ACHN (cell line): Measurements from ENCODE around the gene GPR108.
"Not testable (repeated sequence)": the region's sequence is repeated elsewhere in the genome, so short reads cannot be mapped to it uniquely, and the experiment has no call there.

Experiments used
- DNase-seq: peaks from one replicate; pipeline ENCODE4 v3.0.0-alpha.2; 2015
- in situ Hi-C: cut with HindIII; loops from 2 replicates; pipeline ENCODE4 v1.10.0; 2017; ENCODE audit warnings: low sequenced_read_pairs, low pct_ligation_motif_present, low pct_unique_long_range_greater_than_20kb

GPR108 gene

GRCh38 chr19:6737284-6737872 lies at the start of gene GPR108:
GPR108 (minus strand) TSS chr19:6737580; CDS start chr19:6737576, 4 bp downstream.
- in situ Hi-C loops = no loop called here
- peak; percentile 99 for DNase-seq

- no peak for DNase-seq
- in situ Hi-C loops = no loop called here
Measured at GRCh38 chr19:6779206-6779605, 41.8 kb upstream of the GPR108 start.

DNA sequence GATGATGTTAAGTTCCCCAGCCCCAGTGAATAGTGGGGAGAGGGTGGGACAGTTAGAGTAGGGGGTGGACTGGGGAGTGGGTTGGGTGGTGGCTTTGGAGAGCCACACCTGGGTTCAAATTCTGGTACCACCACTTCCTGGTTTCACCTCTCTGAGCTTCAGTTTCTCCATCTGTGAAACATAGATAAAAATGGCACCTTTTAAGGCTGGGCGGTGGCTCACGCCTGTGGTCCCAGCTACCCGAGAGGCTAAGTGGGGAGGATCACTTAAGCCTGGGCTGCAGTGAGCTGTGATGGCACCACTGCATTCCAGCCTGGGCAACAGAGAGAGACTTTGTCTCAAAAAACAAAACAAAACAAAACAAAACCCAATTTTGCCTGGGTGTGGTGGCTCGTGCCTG lies 41.0 kb upstream of the GPR108 start:
- in situ Hi-C loops = no loop called here
- DNase-seq = no peak

- in situ Hi-C loops = no loop called here
- DNase-seq = no peak
Measured at GRCh38 chr19:6777434-6777833, 40.1 kb upstream of the GPR108 start.

DNA sequence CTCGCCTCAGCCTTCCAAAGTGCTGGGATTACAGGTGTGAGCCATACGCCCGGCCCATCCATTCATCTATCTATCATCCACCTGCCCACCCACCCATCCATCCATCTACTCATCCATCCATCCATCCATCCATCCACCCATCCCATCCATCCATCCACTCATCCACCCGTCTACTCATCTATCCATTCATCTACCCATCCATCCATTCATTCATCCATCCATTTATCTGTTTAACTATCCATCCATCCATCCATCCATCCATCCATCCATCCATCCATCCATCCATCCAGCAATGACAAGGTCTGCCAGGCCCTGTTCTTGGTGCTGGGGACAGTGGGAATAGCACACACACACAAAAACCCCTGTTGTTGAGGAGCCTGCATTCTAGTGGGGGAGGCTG lies 39.6 kb upstream of the GPR108 start:
- no peak for DNase-seq
- in situ Hi-C loops = no loop called here

- in situ Hi-C loops, DNase-seq: not testable (repeated sequence)
Measured at GRCh38 chr19:6776045-6776444, 38.7 kb upstream of the GPR108 start.

DNA sequence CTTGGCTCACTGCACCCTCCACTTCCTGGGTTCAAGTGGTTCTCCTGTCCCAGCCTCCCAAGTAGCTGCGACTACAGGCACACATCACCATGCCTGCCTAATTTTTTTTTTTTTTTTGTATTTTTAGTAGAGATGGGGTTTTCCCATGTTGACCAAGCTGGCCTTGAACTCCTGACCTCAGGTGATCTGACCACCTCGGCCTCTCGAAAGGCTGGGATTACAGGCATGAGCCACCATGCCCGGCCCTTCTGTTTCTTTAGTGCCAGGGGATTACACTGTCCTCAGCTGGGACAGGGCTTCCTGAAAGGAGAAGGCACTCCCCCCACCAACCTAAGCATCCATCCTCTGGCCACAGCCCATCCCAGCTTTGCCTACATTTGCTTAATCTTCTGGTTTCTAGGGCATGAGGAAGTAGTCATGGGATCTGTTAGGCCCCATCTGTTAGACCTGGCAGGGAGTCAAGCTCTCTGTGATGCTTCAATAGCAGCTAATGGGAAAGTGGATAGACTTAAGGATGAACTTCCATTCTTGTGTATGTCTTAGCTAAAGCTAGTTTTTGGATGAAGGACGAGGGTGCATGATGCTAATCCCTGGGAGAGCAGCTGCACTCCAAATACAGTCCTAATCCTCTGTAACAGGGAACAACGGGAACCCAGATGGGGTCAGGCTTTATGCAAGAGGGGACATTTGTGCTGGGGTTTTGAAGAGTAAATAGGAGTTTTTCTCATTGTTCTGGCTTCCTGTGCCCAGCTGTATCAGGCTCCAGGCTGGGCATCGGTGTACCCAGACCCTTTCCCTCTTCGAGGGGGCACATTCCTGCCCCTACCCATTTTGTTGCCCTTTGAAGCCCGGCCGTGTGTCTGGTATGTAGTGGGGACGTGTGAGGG lies 37.7 kb upstream of the GPR108 start:
- in situ Hi-C loops = no loop called here
- no peak for DNase-seq

DNA sequence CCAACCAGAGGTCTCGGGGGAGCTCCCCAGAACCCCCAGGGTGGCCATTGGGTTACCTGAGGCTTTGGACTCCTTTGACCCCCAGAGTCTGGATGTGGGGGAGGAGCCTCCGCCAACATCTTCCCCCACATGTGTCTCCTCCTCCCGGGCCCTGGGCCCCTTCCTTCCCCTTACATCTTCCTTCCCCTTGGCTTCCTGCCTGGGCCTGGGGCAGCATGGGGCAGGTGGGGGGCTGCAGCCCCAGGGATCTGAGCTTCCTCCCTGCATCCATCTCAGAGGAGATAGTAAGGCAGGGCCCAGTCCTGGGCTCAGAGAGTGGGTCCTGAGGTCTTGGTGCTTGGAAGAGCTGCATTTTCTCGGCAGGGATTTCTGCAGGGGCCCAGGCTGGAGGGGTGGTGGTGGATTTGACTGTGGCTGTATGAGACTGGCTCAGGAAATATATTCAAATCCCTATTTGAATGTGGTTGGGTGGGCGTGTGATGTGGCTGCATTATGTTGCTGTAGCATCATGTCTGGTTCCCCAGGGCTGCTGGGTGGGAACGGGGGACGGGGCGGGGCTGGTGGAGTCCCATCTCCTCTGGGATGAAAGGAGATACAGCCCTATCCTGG lies 36.0 kb upstream of the GPR108 start:
- DNase-seq = no peak
- in situ Hi-C loops = no loop called here

DNA sequence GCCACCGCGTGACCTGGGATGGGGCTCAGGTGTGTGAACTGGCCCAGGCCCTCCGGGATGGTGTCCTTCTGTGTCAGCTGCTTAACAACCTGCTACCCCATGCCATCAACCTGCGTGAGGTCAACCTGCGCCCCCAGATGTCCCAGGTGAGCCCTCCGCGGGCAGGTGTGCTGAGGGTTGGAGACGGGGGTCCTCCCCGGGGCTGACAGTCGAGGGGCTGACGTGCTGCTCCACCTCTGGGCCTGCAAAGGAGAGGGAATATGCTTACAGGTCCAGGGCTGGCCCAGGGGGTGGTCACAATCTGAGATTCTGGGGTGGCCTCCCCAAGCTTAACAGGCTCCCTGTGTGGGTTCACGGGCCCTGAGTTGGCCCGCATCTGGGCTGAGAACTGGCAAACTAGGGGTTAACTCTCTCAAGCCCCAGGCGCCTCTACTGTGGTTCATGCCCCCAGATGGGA lies 35.5 kb upstream of the GPR108 start:
- in situ Hi-C loops = no loop called here

DNA sequence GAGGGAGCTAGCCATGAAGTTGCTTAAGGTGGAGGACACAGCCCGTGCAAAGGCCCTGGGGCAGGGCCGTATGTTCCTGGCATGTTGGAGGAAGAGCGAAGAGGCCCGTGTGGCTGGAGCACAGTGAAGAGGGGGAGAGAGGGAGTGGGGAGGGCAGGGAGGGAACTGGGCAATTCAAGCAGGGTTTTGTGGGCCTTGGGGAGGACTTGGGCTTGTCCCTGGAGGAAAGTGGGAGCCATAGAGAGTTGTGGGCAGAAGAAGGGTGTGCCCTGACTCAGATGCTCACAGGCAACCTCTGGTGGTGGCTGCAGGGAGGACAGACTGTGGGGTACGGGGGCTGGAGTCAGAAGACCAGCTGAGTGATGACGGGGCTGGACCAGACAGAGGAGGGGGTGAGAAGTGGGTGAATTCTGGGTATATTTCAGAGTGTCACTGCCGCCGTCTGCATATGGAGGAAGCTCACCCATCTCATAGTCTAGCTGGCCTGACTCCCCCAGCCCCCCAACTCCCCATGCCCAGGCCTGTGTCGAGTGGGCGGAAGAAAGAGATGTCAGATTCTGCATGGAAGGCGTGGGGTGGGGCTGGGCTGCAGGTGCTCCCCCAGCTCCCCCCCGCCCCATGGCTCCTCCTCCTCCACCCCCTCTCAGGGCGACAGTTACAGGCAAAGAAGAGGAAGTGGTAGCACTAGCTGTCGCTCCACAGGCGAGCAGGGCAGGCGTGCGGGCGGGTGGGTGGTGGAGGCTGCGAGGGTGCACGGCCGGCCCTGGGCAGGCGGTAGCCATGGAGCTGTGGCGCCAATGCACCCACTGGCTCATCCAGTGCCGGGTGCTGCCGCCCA lies 34.9 kb upstream of the GPR108 start, which contains the start of gene VAV1:
Gene VAV1, plus strand, starts transcription at position 681 of the 838 bp plus-strand sequence. Its CDS starts 100 bp downstream, at position 781.
- in situ Hi-C loops = no loop called here
- DNase-seq = no peak

More for the DNA sequence above, 35.5 kb upstream of the GPR108 start:
- no peak for DNase-seq

- in situ Hi-C loops, DNase-seq: not testable (repeated sequence)
Measured at GRCh38 chr19:6771648-6772027, 34.3 kb upstream of the GPR108 start.

DNA sequence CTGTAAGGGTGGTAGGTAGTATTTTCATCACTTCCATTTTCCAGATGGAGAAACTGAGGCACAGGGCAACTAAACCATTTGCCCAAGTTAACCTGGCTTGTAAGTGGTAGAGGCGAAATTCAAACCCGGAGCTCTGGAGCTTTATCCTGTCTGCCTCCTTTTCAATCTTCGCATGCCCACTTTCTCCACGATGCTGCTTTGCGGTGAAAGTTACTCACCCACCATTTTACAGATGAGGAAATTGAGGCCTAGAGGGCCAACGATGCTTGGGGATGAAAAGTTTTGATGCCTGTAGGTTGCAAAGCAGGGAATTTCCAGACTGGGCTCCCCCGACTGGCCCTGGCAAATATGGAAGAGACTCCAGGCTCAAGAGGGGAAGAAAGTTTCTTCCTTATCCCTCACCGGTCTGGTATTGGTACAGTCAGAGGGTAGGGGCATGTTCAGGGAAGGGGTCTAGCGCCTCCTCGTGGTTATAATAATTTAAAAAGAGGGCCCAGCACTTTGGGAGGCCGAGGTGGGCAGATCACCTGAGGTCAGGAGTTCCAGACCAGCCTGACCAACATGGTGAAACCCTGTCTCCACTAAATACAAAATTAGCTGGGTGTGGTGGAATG lies 31.7 kb upstream of the GPR108 start:
- DNase-seq = peak; percentile 25
- in situ Hi-C loops = no loop called here

DNA sequence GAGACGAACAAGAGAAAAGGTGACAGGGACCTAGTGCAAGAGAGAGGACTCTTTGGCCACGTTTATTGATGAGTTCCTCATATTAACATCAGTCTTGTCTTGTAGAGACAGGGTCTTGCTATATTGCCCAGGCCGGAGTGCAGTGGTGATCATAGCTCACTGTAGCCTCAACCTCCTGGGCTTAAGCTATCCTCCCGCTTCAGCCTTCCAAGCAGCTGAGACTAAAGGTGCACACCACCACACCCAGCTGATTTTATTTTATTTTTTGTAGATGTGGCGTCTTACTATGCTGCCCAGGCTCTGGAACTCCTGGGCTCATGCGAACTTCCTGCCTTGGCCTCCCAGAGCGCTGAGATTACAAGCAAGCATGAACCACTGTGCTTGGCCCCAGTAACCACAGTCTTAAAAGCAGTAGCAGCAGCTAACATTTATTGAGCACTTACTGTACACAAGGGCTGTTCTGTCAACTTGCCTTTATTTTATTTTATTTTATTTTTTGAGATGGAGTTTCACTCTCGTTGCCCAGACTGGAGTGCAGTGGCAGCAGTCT lies 30.9 kb upstream of the GPR108 start:
- DNase-seq = no peak
- in situ Hi-C loops = no loop called here

DNA sequence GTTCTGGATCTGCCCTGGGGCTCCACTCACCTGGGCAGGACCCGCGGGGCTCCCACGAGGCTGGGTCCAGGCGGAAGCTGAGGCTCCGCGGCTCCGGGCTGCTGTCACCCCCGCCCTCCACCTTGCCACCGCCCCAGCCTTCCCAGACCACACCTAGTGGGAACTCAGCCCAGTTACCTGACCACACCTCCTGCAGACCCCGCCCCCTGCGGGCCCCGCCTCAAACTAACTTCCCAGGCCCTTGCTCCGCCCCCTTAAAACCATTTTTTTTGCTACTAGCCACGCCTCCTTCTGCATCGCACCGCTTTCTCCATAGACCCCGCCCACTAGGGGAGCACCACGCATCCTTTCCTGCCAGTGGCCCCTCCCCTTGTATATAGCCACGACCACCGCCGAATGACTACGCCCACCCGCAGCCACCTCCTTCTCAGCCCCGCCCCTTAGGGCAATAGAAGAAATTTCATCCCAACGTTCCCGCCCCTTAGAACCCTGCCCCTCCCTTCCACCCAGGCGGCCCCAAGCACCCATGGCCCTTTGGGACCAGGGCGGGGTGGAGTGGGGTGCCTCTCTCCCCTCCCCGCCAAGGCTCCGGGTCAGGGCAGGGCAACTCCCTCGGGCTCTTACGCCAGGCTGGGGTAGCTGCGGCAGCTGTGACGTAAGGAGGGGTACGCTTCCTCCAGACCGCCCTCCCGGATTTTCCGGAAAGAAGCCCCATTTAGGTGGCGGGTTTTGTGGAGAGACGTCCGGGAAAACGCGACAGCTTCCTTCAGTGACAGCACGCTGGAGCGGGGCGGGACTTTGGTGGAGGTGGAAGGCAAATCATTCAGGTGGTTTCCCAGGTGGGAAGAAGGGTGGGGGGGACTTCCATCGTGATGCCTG lies 30.2 kb upstream of the GPR108 start, which contains the start of gene SH2D3A:
Gene SH2D3A, minus strand, starts transcription at position 79 of the 879 bp plus-strand sequence. CDS start 3,687 bp downstream, outside the sequence.
- in situ Hi-C loops = no loop called here
- peak; percentile 74 for DNase-seq

GRCh38 chr19:6767081-6767356 lies 29.6 kb upstream of the GPR108 start:
- in situ Hi-C loops = no loop called here
- no peak for DNase-seq

DNA sequence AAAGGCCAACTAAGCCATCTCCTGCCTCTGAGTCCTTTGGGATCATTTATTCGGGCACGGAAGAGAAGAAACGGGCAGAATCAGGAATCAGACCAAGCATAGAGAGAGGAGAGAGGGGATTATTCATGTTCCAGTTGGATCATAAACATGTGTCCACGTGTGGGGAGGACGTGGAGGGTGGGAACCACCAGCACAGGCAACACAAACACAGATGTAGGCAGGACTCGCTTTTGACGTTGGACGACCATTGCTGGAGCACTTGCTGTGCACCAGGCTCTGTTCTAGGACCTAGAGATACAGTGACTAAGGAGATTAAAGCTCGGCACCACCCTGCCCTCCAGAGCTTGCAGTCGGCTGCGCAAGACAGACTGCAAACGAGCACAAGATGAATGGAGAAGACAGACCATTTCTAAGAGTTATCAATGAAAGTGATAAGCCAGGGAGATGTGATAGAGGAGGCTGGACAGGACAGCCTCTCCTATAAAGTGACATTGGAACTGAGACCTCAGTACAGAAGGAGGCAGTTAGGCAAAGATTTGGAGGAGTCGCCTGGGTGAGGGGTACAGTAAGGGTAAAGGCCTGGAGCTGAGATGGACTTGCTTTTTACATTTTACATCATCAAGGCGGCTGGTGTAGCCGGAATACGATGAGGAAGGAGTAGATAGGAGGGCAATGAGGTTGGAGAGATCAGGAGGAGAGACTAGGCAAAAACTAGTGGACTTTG lies 29.1 kb upstream of the GPR108 start:
- in situ Hi-C loops = no loop called here

More for the DNA sequence above, 29.1 kb upstream of the GPR108 start:
- peak; percentile 24 for DNase-seq
